Activated CD8-positive, alpha-beta memory T cell treated with anti-CD3 and anti-CD28 coated beads for 48 hours (primary cell): ENCODE results near the gene TMEM221.
A peak's percentile ranks its signal among the peaks of the same experiment; 100 is the strongest.

Experiments
- DNase-seq, 3 experiments: peaks; one replicate each; pipeline ENCODE4 v3.0.0-alpha.2; 2020; ENCODE audit warnings: low read depth in 2 of 3, low spot score in 2 of 3

The TMEM221 gene

DNA sequence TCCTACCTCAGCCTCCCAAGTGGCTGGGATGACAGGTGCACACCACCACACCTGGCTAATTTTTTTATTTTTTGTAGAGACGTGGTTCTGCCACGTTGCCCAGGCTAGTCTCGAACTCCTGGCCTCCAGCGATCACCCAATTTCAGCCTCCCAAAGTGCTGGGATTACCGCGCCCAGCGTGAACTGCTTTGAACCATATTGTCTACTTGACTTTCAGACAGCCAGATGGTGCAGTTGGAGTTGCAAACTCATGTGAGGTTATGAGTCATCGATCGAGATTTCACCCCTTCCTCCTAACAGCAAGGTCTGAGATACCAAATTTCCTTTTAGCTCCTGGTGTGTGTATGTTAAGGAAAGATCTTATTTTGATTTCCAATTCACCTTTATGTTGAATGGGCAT is 24.6 kb upstream of the TMEM221 start:
- DNase-seq = no peak

DNA sequence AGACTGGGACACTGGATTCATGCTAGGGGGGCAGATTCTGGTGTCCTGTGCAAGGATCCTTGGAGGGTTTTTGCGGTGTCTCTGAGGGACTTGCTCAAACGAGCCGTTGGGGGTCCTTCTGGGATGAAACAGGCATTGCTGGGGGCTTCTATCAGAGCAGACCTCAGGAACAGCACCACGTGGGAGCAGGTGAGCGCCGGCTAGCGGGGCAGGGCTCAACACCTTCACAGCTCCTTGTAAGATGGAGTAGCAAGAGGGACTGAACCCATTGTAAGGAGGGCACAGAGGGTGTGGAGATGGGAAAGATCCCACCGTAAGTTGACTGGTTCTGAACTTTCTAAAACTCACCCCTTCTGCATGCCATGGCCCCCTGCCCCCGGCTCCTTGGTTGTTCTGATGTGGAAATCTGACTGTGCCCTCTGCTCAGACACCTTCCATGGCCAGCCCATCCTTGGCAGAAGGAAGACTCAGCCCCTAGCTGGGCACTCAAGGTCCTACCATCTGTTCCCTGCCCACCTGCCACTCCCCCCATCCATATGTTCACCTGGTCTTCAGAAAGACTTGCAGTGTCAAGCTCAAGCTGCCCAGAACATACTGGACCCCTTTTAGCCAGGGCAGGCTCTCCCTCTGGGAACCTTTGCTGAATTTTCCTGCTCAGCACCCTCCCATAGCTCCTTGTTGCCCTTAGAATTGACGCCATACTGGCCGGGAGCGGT is 23.1 kb upstream of the TMEM221 start:
- DNase-seq = no peak

DNA sequence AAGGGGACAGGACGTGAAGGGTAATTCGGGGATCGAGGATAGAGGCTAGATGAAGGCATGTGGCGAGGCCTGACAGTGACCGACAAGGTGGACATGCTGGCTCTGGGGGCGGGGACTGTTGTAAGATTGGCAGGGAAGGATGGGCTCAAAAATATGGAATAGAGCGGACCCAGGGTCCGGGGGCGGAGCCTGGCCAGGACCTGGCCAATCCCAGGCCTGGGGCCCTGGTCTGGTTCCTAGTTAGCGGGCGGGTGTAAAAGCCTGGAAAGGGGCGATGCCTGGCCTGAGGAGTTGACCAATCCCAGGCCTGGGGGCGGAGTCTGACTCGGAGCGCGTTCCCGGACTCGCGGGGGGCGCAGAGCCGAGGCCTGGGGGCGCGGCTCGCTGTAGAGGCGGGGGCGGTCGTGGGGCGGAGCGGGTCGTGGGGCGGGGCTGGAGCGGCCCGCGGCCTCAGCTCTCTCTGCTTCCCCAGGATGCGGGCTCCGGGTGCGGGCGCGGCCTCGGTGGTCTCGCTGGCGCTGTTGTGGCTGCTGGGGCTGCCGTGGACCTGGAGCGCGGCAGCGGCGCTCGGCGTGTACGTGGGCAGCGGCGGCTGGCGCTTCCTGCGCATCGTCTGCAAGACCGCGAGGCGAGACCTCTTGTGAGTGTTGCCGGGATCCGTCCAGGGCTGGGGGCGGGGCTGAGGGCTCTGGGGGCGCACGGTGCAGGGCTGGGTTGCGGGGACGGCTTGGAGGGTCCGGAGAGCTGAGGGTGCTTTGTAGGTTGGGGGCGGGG is 21.8 kb upstream of the TMEM221 start, which contains the start of gene SLC27A1:
TSS of gene SLC27A1 (plus strand) at position 457 of the 774 bp plus-strand sequence. CDS start at position 474, 17 bp downstream.
- DNase-seq = peak; percentile 72 to 83 (median 77)

DNA sequence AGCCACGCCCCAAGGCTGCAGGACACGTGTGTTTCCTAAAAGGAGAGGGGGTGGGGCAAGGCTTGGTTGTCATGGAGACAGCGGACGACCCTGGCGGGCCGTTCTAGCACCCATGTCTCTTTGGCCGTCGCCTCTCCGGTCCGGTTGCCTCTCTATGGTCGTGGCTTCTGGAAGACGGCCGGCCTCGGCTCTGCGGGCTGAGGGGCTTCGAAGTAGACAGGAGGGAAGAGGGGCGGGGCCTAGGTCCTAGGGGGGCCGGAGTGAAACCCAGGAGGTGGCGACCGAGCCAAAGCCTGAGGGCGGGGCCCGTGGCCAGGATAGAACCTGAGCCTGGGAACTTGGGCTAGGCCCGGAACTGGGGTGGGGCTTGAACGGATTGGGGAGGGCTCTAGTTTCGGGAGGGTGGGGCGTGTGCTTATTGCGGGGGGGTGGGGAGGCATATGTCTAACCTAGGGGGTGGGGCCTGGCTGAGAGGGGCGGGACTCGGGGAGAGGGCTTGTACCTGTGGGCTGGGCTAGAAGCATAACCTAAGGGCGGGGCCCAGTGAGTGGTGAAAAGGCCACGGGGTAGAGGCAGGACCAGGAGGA is 21.1 kb upstream of the TMEM221 start:
- DNase-seq = peak in 2 of 3 experiments; percentile 67 to 71

DNA sequence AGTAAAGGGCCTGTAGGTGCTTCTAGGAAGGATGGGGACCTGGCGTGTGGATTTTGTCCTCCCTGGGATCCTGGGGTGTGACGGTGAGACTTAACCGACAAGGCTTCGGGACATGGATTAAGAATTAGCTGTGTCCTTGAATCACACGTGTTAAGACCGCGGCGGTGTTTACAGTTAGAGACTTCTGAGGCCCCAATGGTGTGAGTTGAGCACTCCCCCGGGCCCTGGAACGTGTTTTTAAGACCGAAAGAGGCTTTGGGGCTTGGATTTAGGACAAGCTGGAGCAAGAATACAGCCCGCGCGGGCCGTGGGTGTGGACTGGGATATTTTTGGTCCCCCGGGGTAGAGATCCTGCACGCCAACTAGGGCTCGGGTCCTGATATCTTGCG is 20.6 kb upstream of the TMEM221 start:
- no peak for DNase-seq

DNA sequence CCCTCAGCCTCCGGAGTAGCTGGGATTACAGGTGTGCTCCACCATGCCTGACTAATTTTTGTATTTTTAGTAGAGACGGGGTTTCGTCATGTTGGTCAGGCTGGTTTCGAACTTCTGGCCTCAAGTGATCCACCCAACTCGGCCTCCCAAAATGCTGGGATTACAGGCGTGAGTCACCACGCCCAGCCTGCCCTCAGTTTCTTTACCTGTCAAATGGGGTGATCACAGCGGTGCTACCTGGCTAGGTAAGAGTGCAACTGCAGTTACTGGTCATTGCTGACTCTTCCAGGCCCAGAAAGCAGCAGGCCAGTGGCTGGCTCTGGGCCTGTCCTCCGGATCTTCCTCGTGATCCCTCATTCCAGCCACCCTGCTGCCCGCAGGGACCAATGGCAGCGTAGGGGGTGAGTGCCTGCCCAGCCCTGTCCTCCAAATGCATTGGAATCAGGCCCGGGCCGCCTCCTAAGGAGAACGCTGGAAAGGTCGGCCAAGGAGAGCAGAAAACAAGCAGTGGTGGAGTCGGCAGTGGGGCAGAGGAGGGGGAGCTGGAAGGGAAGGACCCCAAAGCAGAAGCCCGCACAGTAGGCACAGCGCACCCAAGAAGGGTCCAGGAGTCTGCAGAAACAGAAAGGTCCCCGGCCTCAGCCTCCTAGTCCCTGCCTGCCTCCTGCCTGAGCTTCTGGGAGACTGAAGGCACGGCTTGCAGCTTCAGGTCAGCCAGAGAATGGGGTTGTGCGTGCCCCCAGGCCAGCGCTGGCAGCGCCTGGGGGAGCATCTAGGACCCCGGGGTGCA is 20.0 kb upstream of the TMEM221 start:
- no peak for DNase-seq

DNA sequence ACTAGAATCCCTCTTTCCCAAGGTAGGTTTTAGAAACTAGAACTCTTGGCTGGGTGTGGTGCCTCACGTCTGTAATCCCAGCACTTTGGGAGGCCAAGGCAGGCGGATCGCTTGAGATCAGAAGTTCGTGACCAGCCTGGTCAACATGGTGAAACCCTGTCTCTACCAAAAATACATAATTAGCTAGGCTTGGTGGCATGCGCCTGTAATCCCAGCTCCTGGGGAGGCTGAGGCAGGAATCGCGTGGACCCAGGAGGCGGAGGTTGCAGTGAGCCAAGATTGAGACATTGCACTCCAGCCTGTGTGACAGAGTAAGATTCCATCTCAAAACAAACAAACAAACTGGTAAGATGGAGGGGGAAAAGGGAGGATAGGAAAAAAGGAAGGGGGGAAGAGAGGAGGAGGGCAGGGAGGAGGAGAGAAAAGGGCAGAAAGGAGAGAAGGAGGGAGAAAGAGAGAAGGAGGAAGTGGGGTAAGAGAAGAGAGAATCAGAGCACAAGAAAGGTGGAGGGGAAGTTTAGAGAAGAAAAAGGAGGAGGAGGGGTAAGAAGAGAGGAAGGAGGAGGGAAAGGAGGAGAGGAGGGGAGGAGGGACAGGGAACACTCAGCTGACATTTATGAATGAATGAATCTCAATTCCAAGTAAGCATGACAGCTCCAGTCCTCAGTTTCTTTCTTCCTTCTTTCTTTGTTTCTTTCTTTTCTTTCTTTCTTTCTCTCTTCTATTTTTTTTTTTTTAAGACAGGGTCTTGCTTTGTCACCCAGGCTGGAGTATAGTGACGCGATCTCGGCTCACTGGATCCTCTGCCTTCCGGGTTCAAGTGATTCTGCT is 19.2 kb upstream of the TMEM221 start:
- DNase-seq = no peak

DNA sequence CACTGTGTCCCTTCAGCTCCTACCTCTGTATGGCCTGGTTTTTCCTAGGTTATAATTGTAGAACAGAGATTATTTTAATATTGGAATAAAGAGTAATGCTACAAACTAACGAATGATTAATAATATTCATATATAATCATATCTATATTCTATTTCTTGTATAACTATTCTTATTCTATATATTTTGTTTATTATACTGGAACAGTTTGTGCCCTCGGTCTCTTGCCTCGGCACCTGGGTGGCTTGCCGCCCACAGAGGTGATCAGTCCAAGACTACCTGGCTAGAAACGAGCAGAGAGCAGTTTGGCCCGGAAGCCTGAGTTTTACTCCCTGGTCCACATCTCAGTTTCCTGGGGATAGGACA is 18.0 kb upstream of the TMEM221 start:
- DNase-seq = no peak

DNA sequence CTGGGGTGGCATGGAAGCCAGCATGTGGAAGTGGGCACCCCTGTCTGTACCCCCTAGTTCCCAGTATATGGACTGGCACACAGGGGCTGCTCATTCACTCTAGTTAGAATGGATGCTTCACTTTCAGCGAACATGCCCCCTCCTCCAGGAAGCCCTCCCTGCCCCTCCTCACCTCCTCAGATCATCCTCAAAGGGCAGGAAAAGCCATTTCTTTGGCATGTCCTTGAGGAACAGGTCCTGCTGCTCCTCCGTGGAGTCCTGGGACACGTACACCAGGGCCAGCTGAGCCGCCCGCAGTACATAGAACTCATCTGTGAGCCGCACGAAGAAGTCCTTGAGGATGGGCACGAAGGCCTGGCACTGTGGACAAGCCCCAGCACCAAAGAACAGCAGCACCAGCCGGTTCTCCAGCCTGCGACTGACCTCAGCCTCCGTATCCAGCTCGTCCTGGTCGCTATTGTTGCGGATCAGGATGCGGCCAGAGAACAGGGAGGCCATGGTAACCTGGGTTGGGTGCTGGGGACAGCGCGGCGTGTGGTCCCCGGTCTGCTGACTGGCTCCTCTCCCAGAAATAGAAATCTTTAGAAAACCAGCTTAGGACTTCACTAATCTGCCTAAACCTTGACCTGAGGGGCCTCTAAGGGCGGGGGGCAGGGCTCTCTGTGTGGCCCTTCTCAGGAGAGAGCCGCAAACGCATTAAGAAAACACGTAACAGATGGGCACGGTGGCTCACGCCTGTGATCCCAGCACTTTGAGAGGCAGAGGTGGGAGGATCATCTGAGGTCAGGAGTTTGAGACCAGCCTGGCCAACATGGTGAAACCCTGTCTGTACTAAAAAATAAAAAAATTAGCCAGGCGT is 12.1 kb upstream of the TMEM221 start, which contains the start of gene NXNL1:
TSS of gene NXNL1 (minus strand) at position 555 of the 859 bp plus-strand sequence. CDS start at position 498, 57 bp downstream.
- DNase-seq = no peak

DNA sequence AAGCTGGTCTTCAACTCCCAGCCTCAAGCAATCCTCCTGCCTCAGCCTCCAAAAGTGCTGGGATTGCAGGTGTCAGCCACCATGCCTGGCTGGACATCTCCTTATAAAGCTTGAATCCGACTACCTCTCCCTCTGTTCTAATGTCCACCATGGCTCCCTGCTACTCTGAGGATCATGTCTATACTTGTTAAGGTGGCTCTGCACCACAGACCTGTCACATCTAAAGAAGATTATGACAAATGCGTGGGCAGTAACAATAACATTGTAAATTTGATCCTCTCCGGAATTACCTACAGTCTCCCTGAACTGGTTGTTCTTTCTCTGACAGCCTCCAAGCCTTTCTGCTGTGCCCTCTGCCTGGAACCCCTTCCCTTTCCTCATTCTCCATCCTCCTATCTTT is 10.5 kb upstream of the TMEM221 start:
- no peak for DNase-seq

DNA sequence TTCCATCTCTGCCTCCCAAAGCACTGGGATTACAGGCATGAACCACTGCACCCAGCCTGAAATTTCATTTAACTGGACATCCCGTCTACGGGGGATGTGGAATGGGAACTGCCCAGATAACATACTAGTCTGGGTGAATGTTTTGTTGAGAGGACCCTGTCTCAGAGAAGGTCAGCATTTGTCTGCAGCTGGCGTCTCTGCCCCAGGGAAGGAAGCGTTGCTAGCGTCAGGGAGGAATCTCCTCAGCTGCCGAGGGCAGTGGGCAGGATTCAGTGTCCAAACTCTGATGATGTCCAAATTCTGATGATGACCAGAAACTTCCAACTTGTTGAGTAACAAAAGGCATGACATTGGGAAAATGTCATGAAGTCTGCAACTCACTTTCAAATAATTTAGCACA is 9.1 kb upstream of the TMEM221 start:
- no peak for DNase-seq

DNA sequence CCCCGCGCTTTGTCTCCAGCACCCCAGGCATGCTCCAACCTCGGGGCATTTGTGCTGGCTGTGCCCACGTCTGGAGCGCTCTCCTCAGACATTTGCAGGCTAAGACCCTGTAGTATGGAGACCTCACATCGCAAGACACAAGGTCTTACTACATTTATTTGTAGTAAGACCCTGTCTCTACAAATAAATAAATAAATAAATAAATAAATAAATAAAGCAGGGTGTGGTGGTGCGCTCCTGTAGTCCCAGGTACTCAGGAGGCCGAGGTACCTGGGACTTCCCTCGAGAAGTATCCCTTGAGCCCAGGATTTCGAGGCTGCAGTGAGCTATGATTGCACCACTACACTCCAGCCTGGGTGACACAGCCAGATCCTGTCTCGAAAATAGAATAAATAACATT is 7.7 kb upstream of the TMEM221 start:
- DNase-seq = no peak

DNA sequence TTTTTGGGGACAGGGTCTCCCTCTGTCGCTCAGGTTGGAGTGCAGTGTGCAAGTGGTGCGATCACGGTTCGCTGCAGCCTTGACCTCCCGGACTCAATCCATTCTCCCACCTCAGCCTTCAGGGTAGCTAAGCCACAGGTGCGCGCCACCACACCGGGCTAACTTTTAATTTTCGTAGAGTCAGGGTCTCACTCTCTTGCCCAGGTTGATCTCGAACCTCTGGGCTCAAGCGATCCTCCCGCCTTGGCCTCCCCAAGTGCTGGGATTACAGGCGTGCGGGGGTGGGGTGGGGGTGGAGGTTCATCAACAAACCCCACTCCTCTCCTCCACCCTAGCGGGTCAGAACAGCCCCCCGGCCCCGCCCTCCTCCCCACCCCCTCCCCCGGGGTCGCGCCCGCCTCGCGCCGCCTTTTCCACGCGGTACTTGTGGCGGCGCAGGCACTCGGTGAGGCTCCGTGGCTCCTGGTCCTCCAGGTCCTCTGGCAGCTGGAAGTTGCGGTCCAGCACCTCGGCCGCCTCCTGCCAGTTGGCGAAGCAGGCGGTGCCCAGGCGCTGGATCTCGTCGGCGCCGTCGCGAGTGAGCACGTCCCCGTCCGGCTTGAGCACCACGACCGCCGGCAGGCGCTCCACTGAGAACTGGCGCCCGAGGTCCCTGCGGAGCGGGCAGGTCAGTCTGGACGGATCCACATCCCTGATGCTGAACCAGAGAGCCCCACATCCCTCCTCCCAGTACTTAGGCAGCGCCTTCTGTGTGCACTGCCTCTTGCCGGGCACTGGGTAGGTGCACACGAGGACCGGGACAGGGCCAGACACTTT is 7.0 kb upstream of the TMEM221 start:
- no peak for DNase-seq

DNA sequence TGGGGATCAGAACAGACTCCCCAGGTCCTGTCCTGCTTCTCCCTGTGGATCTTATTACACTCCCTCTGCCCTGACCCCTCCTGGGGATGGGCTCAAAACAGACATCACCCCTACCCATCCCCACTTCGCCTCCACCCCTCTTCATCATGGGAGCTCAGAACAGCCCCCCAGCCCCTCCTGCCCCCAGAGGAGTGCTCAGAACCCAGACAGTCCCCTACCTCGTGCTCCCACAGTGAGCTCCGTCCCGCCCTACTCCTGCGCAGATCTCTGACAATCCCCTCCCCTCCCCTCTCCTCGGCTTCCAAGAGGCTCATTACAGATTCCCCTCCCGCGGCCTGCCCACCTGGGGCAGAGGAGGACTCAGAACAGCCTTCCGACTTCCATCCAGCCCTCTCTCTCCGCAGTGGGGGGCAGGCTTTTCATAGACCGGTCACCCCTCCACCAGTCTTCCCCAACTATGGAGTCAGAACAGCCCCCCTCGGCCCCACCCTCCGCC is 6.2 kb upstream of the TMEM221 start:
- DNase-seq = no peak

DNA sequence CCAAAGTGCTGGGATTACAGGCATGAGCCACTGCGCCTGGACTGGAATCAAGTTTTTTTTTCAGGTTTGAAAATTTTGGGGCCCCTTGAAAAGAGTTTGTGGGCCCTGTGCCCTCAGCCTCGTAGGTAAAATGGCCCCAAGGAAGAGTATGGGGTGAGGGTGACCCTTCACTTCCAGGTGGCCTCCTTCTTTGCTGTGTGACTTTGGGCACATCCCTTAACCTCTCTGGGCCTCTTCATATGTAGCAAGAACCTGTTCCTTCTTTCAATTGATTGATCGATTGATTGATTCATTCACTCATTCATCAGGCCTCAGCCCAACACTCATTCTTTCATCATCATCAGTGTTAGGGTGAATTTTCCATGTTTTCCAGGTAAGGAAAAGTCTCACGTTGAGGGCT is 3.4 kb upstream of the TMEM221 start:
- DNase-seq = no peak

DNA sequence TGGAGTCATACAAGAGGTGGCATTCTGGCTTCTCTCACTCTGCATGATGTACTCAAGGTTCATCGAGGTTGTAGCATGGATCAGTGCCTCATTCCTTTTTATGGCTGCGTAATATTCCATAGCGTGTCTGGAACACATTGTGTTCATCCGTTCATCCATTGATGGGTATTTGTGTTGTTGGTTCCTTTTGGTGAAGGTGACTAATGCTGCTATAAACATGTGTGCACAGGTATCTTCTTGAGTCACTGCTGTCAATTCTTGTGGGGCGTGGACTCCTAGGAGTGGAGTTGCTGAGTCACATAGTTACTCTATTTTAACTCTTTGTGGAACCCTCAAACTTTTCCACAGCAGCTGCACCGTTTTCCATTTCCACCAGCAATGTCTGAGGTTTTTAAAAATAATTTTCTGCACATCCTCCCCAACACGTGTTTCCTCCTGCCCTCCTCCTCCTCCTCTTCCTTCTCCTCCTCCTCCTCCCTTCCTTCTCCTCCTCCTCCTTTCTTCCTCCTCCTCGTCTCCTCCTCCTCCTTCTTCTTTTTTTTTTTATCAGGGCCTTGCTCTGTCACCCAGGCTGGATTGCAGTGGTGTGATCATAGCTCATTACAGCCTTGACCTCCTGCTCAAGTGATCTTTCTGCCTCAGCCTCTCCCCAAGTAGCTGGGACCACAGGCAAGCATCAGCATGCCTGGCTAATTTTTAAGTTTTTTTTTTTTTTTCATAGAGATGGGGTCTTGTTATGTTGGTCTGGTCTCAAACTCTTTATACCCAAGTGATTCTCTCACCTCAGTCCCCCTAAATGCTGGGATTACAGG is 2.0 kb upstream of the TMEM221 start:
- DNase-seq = no peak

DNA sequence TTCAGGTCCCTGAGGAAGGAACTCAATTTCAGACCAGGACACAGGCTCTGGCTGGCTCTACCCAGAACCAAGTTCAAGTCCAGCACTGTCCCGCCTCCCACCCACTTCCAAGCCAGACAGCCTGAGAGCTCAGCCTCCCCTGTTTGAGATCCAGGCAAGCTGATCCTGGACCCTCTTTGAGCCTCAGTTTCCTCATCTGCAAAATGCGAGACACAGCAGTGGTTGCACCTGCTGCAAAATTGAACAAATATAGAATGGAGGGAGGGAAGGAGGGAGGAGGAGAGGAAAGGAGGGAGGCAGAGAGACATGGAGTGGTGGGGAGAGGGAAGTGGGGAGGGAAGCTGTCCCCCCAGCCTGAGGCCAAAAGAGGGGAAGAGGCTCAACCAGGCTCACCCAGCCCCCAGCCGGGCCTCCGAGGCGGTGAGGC is 751 bp downstream of the TMEM221 start:
- DNase-seq = no peak
